ENCODE data around the gene BOD1. TPM values are rescaled to one million over a fixed set of nuclear protein-coding genes. Genes with fewer than 3 reads are reported as not detected.

The BOD1 gene
- total RNA-seq, 1 donor from 2014 or later: 27.3 TPM

DNA sequence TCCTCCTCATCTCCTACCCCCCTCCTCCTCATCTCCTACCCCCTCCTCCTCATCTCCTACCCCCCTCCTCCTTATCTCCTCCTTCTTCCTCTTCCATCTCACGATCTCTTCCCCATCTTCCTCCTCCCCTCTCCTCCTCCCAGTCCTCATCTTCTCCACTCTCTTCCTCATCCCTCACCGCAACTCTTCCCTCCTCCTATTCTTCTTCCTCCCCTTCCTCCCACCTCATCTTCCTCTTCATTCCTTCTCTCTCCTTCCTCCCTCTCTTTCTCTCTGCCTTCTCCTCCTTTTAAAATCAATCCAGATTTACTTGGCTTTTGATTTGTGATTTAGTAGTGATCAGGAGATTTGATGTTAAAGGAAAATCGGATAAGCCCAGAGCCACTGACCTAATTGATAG, 15.0 kb upstream of the BOD1 start:
- Mint-ChIP-seq H3K27ac (no peak overlapping the region), H3K4me1 (ENCODE audit: low read depth) (no peaks in the 10 kb centered on the region), H3K27me3 (ENCODE audit: insufficient read depth) (peaks cover 20% of the 10 kb centered on the region), H3K4me3 (no peak overlapping the region), H3K9me3 (no peaks in the 10 kb centered on the region), H3K36me3 (ENCODE audit: low read depth) (no peaks in the 10 kb centered on the region)
- DNase-seq (ENCODE audit: low spot score): no peak
- intact Hi-C loops (cut with micrococcal nuclease): no loop called here

DNA sequence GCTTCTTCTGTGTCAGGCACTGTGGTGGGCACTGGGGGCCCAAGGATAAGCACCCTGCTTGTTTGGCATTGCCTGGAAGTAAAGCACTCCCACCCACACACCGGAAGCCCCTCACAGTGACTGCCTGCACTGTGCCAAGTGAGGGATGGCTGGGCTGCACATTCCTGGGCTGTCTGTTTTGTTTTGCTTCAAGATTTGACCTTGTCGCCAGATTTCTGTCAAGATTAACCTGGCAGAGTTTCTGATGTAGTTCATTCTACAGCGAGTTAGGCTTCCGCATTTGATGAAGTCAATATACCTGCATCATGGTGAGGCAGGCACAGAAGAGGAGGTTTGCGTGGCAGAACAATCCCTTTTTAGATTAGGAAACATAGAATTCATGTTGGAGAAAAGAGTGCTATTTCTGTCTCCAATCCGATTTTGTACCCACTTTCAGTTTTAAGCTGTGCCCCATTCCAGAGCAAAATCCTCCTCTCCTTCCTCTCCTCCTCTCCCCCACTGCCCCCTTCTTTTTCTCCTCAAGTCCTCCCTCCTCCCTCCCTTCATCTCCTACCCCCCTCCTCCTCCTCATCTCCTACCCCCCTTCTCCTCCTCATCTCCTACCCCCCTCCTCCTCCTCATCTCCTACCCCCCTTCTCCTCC, 14.4 kb upstream of the BOD1 start:
- Mint-ChIP-seq H3K4me1 (ENCODE audit: low read depth) (no peaks in the 10 kb centered on the region), H3K27me3 (ENCODE audit: insufficient read depth) (peaks cover 20% of the 10 kb centered on the region), H3K36me3 (ENCODE audit: low read depth) (no peaks in the 10 kb centered on the region), H3K4me3 (no peak overlapping the region), H3K27ac (no peak overlapping the region), H3K9me3 (no peaks in the 10 kb centered on the region)
- intact Hi-C loops (cut with micrococcal nuclease): no loop called here
- no peak for DNase-seq (ENCODE audit: low spot score)

DNA sequence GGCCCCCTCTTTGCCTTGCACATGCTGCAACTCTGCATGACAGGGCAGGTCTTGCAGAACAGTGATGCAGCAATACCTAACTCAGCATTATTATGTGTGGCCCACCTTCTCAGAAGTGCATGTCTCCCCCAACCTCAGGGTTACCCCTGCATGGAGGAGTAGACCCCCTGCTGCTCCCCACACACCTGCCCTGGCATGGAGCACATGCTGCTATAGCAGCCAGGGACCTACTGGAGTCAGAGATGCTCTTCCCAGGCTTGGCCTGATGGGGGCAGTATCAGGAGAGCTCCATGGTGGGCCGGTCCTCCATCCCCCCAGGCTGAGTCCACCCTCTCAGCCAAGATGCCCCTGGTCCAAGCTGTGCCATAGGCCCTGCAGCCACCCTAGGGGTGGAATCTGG, 13.2 kb upstream of the BOD1 start:
- no peak overlapping the region for H3K4me3 Mint-ChIP-seq

DNA sequence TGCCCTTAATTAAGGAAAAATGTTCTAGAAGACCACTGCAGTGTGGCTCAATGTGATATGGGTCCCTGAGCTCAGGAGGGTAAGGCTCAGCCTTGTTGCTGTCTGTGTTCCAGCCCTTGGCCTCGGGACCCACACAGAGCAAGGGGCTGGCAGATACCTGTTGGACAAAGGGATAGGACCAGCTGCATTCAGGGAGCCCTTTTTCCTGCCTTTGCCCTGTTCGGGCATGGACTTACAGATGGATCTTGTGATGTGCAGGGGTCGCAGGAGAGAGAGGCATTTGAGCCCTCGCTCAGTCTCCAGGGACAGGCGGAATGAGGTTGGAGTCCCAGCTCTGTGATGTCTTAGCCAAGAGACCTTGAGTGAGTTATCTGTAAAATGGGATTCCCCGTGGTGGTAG, 12.1 kb upstream of the BOD1 start:
- H3K4me1 Mint-ChIP-seq (ENCODE audit: low read depth): no peaks in the 10 kb centered on the region
- DNase-seq (ENCODE audit: low spot score): no peak
- no peaks in the 10 kb centered on the region for H3K36me3 Mint-ChIP-seq (ENCODE audit: low read depth)
- H3K9me3 Mint-ChIP-seq: no peaks in the 10 kb centered on the region
- no peak overlapping the region for H3K4me3 Mint-ChIP-seq
- intact Hi-C loops (cut with micrococcal nuclease): no loop called here
- peaks cover 20% of the 10 kb centered on the region for H3K27me3 Mint-ChIP-seq (ENCODE audit: insufficient read depth)
- H3K27ac Mint-ChIP-seq: no peak overlapping the region

More for the DNA sequence above, 13.2 kb upstream of the BOD1 start:
- intact Hi-C loops (cut with micrococcal nuclease): no loop called here
- Mint-ChIP-seq H3K27ac (no peak overlapping the region), H3K36me3 (ENCODE audit: low read depth) (no peaks in the 10 kb centered on the region), H3K9me3 (no peaks in the 10 kb centered on the region), H3K27me3 (ENCODE audit: insufficient read depth) (peaks cover 20% of the 10 kb centered on the region), H3K4me1 (ENCODE audit: low read depth) (no peaks in the 10 kb centered on the region)
- DNase-seq (ENCODE audit: low spot score): no peak

DNA sequence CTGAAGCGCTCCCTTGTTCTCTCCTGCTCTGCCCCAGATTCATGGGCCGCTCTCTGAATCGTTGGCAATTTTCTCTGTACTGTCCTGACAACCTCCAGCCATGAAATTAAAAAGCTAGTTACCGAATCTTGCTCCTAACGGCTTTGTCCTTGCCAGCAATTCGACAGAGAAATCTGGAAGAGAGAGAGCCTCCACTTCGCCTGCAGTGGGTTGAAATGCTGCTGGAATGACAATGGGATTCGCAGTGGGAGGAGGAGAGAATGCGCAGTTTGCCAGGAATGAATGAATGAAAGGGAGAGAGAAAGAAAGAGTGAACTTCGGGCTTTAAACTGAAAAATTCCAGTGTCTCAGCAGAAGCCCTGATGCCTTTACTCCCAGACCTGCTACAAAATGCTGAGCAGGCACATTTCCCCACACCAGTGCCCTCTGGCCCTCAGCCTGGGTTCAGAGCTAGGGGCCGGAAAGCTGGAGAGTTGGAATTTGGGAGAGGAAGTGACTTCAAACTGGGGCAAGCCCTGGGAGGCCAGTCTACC, 11.5 kb upstream of the BOD1 start:
- H3K4me1 Mint-ChIP-seq (ENCODE audit: low read depth): no peaks in the 10 kb centered on the region
- H3K36me3 Mint-ChIP-seq (ENCODE audit: low read depth): no peaks in the 10 kb centered on the region
- no peak overlapping the region for H3K4me3 Mint-ChIP-seq
- no peak for DNase-seq (ENCODE audit: low spot score)
- intact Hi-C loops (cut with micrococcal nuclease): no loop called here
- H3K27ac Mint-ChIP-seq: no peak overlapping the region
- no peaks in the 10 kb centered on the region for H3K9me3 Mint-ChIP-seq
- H3K27me3 Mint-ChIP-seq (ENCODE audit: insufficient read depth): peaks cover 20% of the 10 kb centered on the region

DNA sequence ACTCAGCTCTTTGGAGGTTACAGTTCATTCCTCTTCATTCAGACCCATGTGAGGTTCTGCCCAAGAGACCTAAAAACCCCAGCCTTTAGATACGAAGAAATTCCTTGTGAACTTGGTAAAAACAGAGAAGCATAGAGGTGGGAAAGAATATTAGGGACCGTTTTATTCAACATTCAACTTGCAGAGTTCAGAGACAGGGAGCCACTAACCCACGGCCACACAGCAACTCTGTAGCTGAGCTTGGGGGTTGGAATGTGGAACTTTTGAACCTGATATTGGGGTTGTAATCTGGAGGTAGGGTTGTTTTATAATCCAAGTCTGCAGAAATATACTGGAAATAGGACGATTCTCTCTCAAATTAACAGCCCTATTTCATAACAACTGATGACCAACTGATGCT, 10.8 kb upstream of the BOD1 start:
- Mint-ChIP-seq H3K4me3 (no peak overlapping the region), H3K27ac (no peak overlapping the region), H3K27me3 (ENCODE audit: insufficient read depth) (peaks cover 18% of the 10 kb centered on the region), H3K9me3 (no peaks in the 10 kb centered on the region), H3K36me3 (ENCODE audit: low read depth) (no peaks in the 10 kb centered on the region), H3K4me1 (ENCODE audit: low read depth) (no peaks in the 10 kb centered on the region)
- DNase-seq (ENCODE audit: low spot score): no peak
- intact Hi-C loops (cut with micrococcal nuclease): no loop called here

DNA sequence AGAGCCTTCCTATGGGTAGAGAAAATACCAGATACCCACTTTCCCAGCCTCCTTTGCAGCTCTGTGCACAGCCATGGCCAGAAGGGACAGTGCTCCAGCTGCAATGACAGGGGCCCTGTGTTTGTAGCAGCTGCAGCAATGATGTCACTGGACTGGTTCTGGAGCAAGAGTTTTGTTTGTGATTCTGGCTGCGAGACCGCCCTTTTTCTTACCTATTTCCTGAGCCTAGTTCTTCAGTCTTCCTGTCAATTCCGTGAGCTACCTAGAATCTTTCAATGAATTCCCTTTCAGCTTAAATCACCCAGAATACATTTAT, 10.0 kb upstream of the BOD1 start:
- Mint-ChIP-seq H3K27me3 (ENCODE audit: insufficient read depth) (peaks cover 18% of the 10 kb centered on the region), H3K4me1 (ENCODE audit: low read depth) (no peaks in the 10 kb centered on the region), H3K36me3 (ENCODE audit: low read depth) (no peaks in the 10 kb centered on the region), H3K4me3 (no peak overlapping the region), H3K9me3 (no peaks in the 10 kb centered on the region), H3K27ac (no peak overlapping the region)
- no peak for DNase-seq (ENCODE audit: low spot score)
- intact Hi-C loops (cut with micrococcal nuclease): no loop called here

DNA sequence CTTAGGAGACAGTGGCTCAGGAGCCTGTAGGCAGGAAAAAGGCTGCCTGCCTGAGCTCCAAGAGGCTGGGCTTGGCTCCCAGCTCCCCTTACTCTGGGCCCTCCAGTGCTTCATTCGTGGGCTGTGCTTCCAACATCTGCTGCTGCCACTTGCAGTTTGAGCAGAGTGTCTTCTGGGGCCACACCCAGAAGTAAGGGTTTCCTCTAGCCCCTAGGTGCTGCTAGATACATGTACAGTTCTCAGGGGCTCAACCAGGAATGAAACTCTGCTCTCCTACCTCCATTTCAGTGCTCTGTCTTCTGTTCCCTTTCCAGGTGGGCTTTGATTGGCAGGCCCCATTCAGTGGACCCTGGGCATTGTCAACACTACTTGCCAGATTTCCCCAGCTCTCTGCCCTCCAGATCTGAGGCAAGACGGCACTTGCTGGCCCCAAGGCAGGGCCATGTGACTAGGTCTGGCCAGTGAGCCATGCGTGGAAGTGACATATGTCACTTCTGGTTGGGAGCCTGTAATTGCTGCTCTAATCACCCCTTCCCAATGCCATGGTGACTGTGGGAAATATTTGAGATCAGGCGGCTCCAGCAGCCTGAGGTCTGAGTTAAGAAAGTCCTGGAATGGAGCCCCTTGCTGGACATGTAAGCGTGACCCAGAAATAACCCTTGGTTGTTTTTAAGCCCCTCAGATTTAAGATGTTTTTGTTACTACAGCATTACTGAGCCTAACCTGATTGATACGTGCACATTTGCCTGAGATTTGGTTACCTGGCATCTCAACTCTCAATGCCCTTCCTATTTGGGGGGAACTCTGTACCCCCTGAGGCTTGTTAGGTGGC, 9.4 kb upstream of the BOD1 start:
- intact Hi-C loops (cut with micrococcal nuclease): no loop called here
- Mint-ChIP-seq H3K9me3 (no peaks in the 10 kb centered on the region), H3K27ac (no peak overlapping the region), H3K4me1 (ENCODE audit: low read depth) (no peaks in the 10 kb centered on the region), H3K4me3 (no peak overlapping the region), H3K36me3 (ENCODE audit: low read depth) (no peaks in the 10 kb centered on the region), H3K27me3 (ENCODE audit: insufficient read depth) (peaks cover 18% of the 10 kb centered on the region)
- no peak for DNase-seq (ENCODE audit: low spot score)

DNA sequence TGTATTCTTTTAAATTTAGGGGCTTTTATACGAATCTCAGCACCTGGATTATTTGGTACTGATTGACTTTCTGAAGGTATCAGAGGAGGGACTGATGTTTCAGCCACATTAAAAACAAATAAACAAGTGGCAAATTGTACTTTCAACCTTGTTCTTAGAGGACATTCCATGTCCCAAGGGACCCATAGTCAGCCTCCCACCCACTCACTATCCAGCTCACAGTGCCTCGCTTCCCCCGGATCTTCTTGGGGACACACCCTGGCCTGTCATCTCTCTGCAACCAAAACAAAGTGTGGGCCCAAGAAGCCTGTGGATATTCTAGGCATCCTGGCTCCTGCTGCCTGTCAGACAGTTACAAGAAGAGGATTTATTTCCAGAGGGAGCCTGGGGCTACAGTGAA, 8.8 kb upstream of the BOD1 start:
- H3K27me3 Mint-ChIP-seq (ENCODE audit: insufficient read depth): peaks cover 18% of the 10 kb centered on the region
- no peak for DNase-seq (ENCODE audit: low spot score)
- no peak overlapping the region for H3K4me3 Mint-ChIP-seq
- H3K27ac Mint-ChIP-seq: no peak overlapping the region
- H3K4me1 Mint-ChIP-seq (ENCODE audit: low read depth): no peaks in the 10 kb centered on the region
- H3K36me3 Mint-ChIP-seq (ENCODE audit: low read depth): no peaks in the 10 kb centered on the region
- no peaks in the 10 kb centered on the region for H3K9me3 Mint-ChIP-seq
- intact Hi-C loops (cut with micrococcal nuclease): no loop called here

DNA sequence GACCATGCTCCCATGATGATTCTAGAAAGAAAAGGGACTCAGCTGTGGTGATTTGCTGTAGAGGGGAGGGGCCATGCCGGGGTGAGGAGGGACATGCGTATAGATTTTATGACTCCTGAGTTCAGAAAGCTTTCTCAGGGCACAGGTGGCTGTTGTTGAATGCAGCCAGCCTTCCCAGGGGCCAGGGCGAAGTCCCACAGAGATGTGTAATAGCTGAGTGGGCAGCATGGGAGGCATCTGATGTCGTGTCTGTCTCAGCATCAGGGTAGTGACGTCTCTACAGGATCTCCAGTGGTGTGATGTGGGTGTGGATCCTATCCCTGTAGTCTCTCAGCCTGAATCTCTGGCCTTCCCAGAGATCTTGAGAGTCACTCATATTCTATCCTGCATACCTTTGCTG, 7.8 kb upstream of the BOD1 start:
- Mint-ChIP-seq H3K27me3 (ENCODE audit: insufficient read depth) (peaks cover 18% of the 10 kb centered on the region), H3K36me3 (ENCODE audit: low read depth) (no peaks in the 10 kb centered on the region), H3K27ac (no peak overlapping the region), H3K9me3 (no peaks in the 10 kb centered on the region), H3K4me3 (no peak overlapping the region), H3K4me1 (ENCODE audit: low read depth) (no peaks in the 10 kb centered on the region)
- DNase-seq (ENCODE audit: low spot score): no peak
- intact Hi-C loops (cut with micrococcal nuclease): no loop called here

DNA sequence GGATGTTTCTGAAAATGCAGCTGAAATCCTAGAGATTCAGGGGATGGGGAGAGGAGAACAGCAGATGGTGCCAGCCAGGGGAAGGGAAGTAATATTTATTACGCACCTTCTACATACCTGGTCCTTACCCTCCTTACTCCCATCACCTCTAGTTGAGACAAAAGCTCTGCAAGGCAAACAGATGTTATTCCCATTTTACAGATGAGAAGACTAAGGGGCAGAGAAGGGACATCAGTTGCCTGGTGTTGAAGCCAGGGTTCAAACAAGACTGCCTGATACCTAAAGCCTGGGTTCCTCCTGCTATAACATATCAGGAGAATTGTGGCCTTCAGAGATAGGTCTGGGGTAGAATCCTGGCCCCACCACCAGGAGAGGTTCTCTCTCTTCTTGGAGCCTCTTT, 7.3 kb upstream of the BOD1 start:
- Mint-ChIP-seq H3K36me3 (ENCODE audit: low read depth) (no peaks in the 10 kb centered on the region), H3K27me3 (ENCODE audit: insufficient read depth) (peaks cover 16% of the 10 kb centered on the region), H3K4me3 (no peak overlapping the region), H3K9me3 (no peaks in the 10 kb centered on the region), H3K4me1 (ENCODE audit: low read depth) (peaks cover 5% of the 10 kb centered on the region), H3K27ac (no peak overlapping the region)
- DNase-seq (ENCODE audit: low spot score): no peak
- intact Hi-C loops (cut with micrococcal nuclease): no loop called here

DNA sequence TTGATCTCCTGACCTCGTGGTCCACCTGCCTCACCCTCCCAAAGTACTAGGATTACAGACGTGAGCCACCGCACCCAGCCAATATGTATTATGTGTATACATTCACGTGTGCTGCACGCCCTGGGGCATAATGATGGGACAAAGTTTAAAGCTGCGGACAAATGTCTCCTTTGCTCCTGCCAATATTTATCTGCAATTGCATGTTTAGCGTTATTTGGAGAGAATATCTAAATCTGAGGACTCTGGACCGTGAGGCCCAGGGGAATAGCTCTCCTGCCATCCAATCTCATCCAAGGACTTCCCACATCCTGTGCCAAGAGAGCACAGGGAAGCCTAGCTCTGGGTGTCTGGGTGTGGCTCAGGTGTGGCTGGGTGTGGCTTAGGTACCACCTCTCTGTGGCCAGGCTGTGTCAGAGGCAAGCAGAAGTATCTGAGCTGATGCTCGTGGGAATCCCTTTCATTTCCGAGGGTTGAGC, 6.9 kb upstream of the BOD1 start:
- Mint-ChIP-seq H3K4me3 (no peak overlapping the region), H3K27me3 (ENCODE audit: insufficient read depth) (peaks cover 15% of the 10 kb centered on the region), H3K4me1 (ENCODE audit: low read depth) (peaks cover 7% of the 10 kb centered on the region), H3K9me3 (no peaks in the 10 kb centered on the region), H3K27ac (no peak overlapping the region), H3K36me3 (ENCODE audit: low read depth) (no peaks in the 10 kb centered on the region)
- DNase-seq (ENCODE audit: low spot score): no peak
- intact Hi-C loops (cut with micrococcal nuclease): no loop called here

DNA sequence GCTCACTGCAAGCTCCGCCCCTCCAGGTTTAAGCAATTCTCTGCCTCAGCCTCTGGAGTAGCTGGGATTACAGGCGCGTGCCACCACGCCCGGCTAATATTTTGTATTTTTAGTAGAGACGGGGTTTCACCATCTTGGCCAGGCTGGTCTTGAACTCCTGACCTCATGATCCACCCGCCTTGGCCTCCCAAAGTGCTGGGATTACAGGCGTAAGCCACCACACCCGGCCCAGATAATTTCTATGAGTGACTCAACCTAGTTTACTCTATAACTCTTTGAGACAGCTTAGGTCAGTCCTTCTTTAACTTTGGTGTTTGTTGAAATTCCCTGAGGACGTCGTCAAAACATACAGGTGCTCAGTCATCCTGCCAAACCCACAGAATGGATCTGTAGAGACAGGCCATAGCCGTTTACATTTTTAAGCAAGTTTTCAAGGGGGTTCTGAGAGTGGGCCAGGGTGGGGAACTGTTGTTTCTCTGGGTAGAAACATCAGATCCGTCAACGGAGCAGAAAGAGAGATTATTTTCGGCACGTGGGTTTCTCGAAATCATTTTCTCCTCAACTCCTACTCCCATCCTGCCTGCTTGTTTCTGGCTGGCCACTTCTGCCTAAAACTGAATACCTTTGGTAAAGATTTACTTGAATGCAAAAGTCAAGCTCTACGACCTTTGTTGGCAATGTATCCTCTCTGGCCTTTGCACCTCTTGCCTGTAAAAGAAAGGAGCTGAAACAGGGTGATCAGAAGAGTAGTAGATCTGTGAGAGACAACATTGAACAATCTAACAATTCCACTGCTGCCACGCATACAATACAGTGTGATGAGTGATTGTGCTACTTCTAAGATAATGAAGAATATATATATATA, 6.0 kb upstream of the BOD1 start:
- H3K36me3 Mint-ChIP-seq (ENCODE audit: low read depth): no peaks in the 10 kb centered on the region
- H3K27ac Mint-ChIP-seq: no peak overlapping the region
- no peak overlapping the region for H3K4me3 Mint-ChIP-seq
- peaks cover 7% of the 10 kb centered on the region for H3K4me1 Mint-ChIP-seq (ENCODE audit: low read depth)
- no peak for DNase-seq (ENCODE audit: low spot score)
- H3K27me3 Mint-ChIP-seq (ENCODE audit: insufficient read depth): peaks cover 7% of the 10 kb centered on the region
- H3K9me3 Mint-ChIP-seq: no peaks in the 10 kb centered on the region
- intact Hi-C loops (cut with micrococcal nuclease): no loop called here
